ENCODE results near the gene OPTC.

OPTC gene

GRCh38 chr1:203558064-203558760 lies 64.3 kb downstream of the OPTC start:
- DNase-seq (ENCODE audit: low spot score) = peak; percentile 1

Measured in SK-N-DZ (cell line).